HG03354 (cell line): ENCODE data around the gene VAMP2.

Source experiments
- ATAC-seq: cut with Tn5 transposase; IDR thresholded peaks from one replicate; pipeline ENCODE4 v1.9.1; 2021; ENCODE audit warnings: mild to moderate bottlenecking; ENCODE audit not compliant: unreplicated experiment, poor library complexity, severe bottlenecking

Gene VAMP2

GRCh38 chr17:8146381-8147140 lies 16.2 kb downstream of the VAMP2 start:
- ATAC-seq, result no peak

GRCh38 chr17:8145811-8146210 lies 16.9 kb downstream of the VAMP2 start:
- ATAC-seq, result no peak

- no peak for ATAC-seq
These were observed 18.1 kb downstream of the VAMP2 start for GRCh38 chr17:8144401-8145231.

- ATAC-seq, result no peak
These were observed 19.0 kb downstream of the VAMP2 start for GRCh38 chr17:8143581-8144400.

GRCh38 chr17:8142887-8143580 lies 19.7 kb downstream of the VAMP2 start:
- no peak for ATAC-seq

GRCh38 chr17:8142158-8142886 lies 20.4 kb downstream of the VAMP2 start:
- no peak for ATAC-seq

- ATAC-seq, result no peak
These were observed 21.0 kb downstream of the VAMP2 start for GRCh38 chr17:8141741-8142140.

- ATAC-seq, result no peak
These were observed 21.7 kb downstream of the VAMP2 start for GRCh38 chr17:8141045-8141444.

GRCh38 chr17:8140065-8141029 lies 22.4 kb downstream of the VAMP2 start:
- no peak for ATAC-seq

- ATAC-seq, result peak; percentile 86
These were observed 23.9 kb downstream of the VAMP2 start for GRCh38 chr17:8138672-8139371.

- no peak for ATAC-seq
These were observed 24.4 kb downstream of the VAMP2 start for GRCh38 chr17:8138374-8138671.

GRCh38 chr17:8137645-8138373 lies 24.9 kb downstream of the VAMP2 start:
- ATAC-seq, result no peak

GRCh38 chr17:8133941-8134340 lies 28.8 kb downstream of the VAMP2 start:
- ATAC-seq, result no peak

GRCh38 chr17:8133399-8133798 lies 29.3 kb downstream of the VAMP2 start:
- ATAC-seq, result no peak

GRCh38 chr17:8131844-8132441 lies 30.8 kb downstream of the VAMP2 start:
- no peak for ATAC-seq

- ATAC-seq, result no peak
These were observed 34.5 kb downstream of the VAMP2 start for GRCh38 chr17:8128125-8128784.
